B cell (primary cell): ENCODE data around the gene XRRA1. TPM values are rescaled to one million over a fixed set of nuclear protein-coding genes. Genes with fewer than 3 reads are reported as not detected.

Experiments
- ATAC-seq: fragments of 200-7000 bp; cut with Tn5 transposase; one replicate; pipeline ENCODE4 v1.10.0; 2021; ENCODE audit warnings: low read depth, mild to moderate bottlenecking, moderate number of reproducible peaks, moderate library complexity
- CTCF ChIA-PET: fragments of 350-600 bp; sonication (Branson Sonifier 250); formaldehyde crosslinking; loops from one replicate; lab custom pipeline; 2021; ENCODE audit warnings: antibody characterized with exemption, inconsistent platforms; lab: Charles Lee
- POLR2A ChIA-PET: fragments of 350-600 bp; sonication (Branson Sonifier 250); formaldehyde crosslinking; loops from one replicate; lab custom pipeline; 2021; ENCODE audit warnings: antibody characterized with exemption; lab: Charles Lee
- DNase-seq: peaks from one replicate; pipeline ENCODE4 v3.0.0; 2013
- H2AFZ ChIP-seq: 2 replicates; pipeline ENCODE4 v1.6.1; 2012; ENCODE audit warnings: mild to moderate bottlenecking, low read depth, low read length; ENCODE audit not compliant: insufficient read depth, poor library complexity, severe bottlenecking
- H3K27ac ChIP-seq, 2 donors: 1 replicate in 1 of 2; 2 replicates in 1 of 2; pipeline ENCODE4 v1.5.1; 2012 to 2013; ENCODE audit warnings: low read length in 2 of 2, mild to moderate bottlenecking in 2 of 2, moderate library complexity in 1 of 2
- H3K27me3 ChIP-seq, 4 experiments: fragments of 200-600 bp in 1 of 4; sonication (generic) in 1 of 4; replicated peaks in 1 of 4; 1 replicate in 2 of 4; 2 replicates in 2 of 4; pipeline versions ENCODE4 v1.6.1 to v1.7.0; 2013 to 2016; ENCODE audit warnings: low read length in 3 of 4, mild to moderate bottlenecking in 2 of 4, mixed read lengths in 1 of 4, moderate library complexity in 1 of 4; ENCODE audit not compliant: insufficient read depth in 4 of 4, control insufficient read depth in 3 of 4; ENCODE audit errors: control extremely low read depth in 1 of 4
- H3K36me3 ChIP-seq, 2 experiments: replicated peaks in 1 of 2; 1 replicate in 1 of 2; 2 replicates in 1 of 2; pipeline versions ENCODE4 v1.6.1 to v1.7.1; 2013; ENCODE audit warnings: low read length in 1 of 2; ENCODE audit not compliant: insufficient read depth in 2 of 2, control insufficient read depth in 1 of 2; ENCODE audit errors: control extremely low read depth in 1 of 2, extremely low read depth in 1 of 2
- H3K4me1 ChIP-seq, 2 donors: fragments of 200-600 bp in 1 of 2; sonication (generic) in 1 of 2; 1 replicate in 1 of 2; 2 replicates in 1 of 2; pipeline versions ENCODE4 v1.5.1 to v1.6.1; 2013 to 2017; ENCODE audit warnings: low read length in 2 of 2; ENCODE audit not compliant: control insufficient read depth in 2 of 2, insufficient read depth in 2 of 2
- H3K4me2 ChIP-seq: replicated peaks from 2 replicates; pipeline ENCODE3; 2012; ENCODE audit warnings: mild to moderate bottlenecking, low read depth, low read length; ENCODE audit not compliant: poor library complexity, severe bottlenecking
- H3K4me3 ChIP-seq, 5 experiments: fragments of 200-600 bp in 1 of 5; sonication (generic) in 1 of 5; 1 replicate in 3 of 5; 2 replicates in 2 of 5; pipeline versions ENCODE4 v1.5.1 to v1.7.0; 2011 to 2016; ENCODE audit warnings: low read length in 4 of 5, mild to moderate bottlenecking in 4 of 5, low read depth in 2 of 5, control low read depth in 1 of 5, moderate library complexity in 1 of 5; ENCODE audit not compliant: insufficient read depth in 1 of 5; ENCODE audit errors: control extremely low read depth in 1 of 5, extremely low read depth in 1 of 5
- H3K79me2 ChIP-seq: fragments of 200-600 bp; sonication (generic); one replicate; pipeline ENCODE4 v1.6.0; 2016; ENCODE audit warnings: low read length; ENCODE audit not compliant: control insufficient read depth, insufficient read depth
- H3K9ac ChIP-seq: fragments of 200-600 bp; sonication (generic); 2 replicates; pipeline ENCODE4 v1.6.1; 2017; ENCODE audit warnings: mild to moderate bottlenecking, low read length, moderate library complexity
- H3K9me3 ChIP-seq, 3 donors: one replicate each; pipeline versions ENCODE4 v1.6.1 to v1.7.1; 2013; ENCODE audit warnings: low read length in 2 of 3; ENCODE audit not compliant: control insufficient read depth in 2 of 3, insufficient read depth in 1 of 3; ENCODE audit errors: control extremely low read depth in 1 of 3
- H4K20me1 ChIP-seq: 2 replicates; pipeline ENCODE4 v1.6.0; 2012; ENCODE audit warnings: mild to moderate bottlenecking, low read length; ENCODE audit not compliant: insufficient read depth, control insufficient read depth, poor library complexity, severe bottlenecking
- H3K27ac Mint-ChIP-seq: one replicate; pipeline ENCODE4 v1.8.0; 2021; ENCODE audit warnings: mixed read lengths
- H3K27me3 Mint-ChIP-seq: one replicate; pipeline ENCODE4 v1.8.0; 2021; ENCODE audit warnings: mixed read lengths
- H3K4me1 Mint-ChIP-seq: one replicate; pipeline ENCODE4 v1.8.0; 2021; ENCODE audit warnings: mixed read lengths
- H3K4me3 Mint-ChIP-seq: one replicate; pipeline ENCODE4 v1.8.0; 2021; ENCODE audit warnings: mixed read lengths
- H3K9me3 Mint-ChIP-seq: one replicate; pipeline ENCODE4 v1.8.0; 2022; ENCODE audit warnings: mixed read lengths; ENCODE audit not compliant: insufficient read depth
- CTCF ChIP-seq: fragments of 200-600 bp; IDR thresholded peaks from one replicate; pipeline ENCODE4 v1.8.0; 2022; ENCODE audit warnings: antibody characterized with exemption, mild to moderate bottlenecking
- EZH2 ChIP-seq: IDR thresholded peaks from 2 replicates; pipeline ENCODE4 v1.6.1; 2012; ENCODE audit warnings: borderline replicate concordance, low read depth, mild to moderate bottlenecking, moderate library complexity, low read length; ENCODE audit not compliant: insufficient read depth, poor library complexity, severe bottlenecking
- WGBS: methylation state at CpG from one replicate; pipeline ENCODE4 v1.1.5; 2013; ENCODE audit warnings: missing lambda C conversion rate; ENCODE audit not compliant: insufficient coverage; 5-methylcytosine and 5-hydroxymethylcytosine counted together
- intact Hi-C: fragments of 100-400 bp; cut with micrococcal nuclease; formaldehyde crosslinking; loops from one replicate; pipeline ENCODE4 v1.10.0; 2022
- polyA plus RNA-seq: library from polyadenylated mRNA; depleted of rRNA; stranded (reverse); fragments of >200 nt; gene quantifications from 2 replicates; pipeline ENCODE4 v1.2.3, GENCODE V29; 2012
- total RNA-seq, 2 donors: library from RNA; stranded (reverse); fragments of 120-200 nt in 1 of 2; gene quantifications; 1 replicate in 1 of 2; 2 replicates in 1 of 2; pipeline versions ENCODE4 v1.2.3 to v1.2.4, GENCODE V29; 2013 to 2022

XRRA1 gene
- total and polyA plus RNA-seq, 2 donors (not counting 1 experiment from before 2014, with no cell fraction given): 6.9 to 80.8 TPM

GRCh38 chr11:74989260-74989638 lies 40.4 kb upstream of the XRRA1 start:
- Histone ChIP-seq H4K20me1 (no peaks in the 10 kb centered on the region), H3K27me3 (no peaks in the 10 kb centered on the region), H3K27ac (peak overlapping the region; percentile 67 to 93), H3K36me3 (peaks cover 1 to 3% of the 10 kb centered on the region in 2 experiments), H3K4me1 (peaks cover 12 to 28% of the 10 kb centered on the region in 2 donors), H3K9ac (peak overlapping the region; percentile 99), H2AFZ (peak overlapping the region; percentile 98), H3K79me2 (peaks cover 18% of the 10 kb centered on the region), H3K9me3 (no peaks in the 10 kb centered on the region), H3K4me3 (peak overlapping the region; percentile 66 to 99 (median 88)), H3K4me2 (peak overlapping the region; percentile 99)
- H3K9me3 Mint-ChIP-seq: no peaks in the 10 kb centered on the region
- peak; percentile 1 for ATAC-seq
- 3% methylated on average over 5 of the region's 8 CpGs for WGBS
- peak overlapping the region; percentile 82 for H3K27ac Mint-ChIP-seq
- TF ChIP-seq EZH2: no peak
- intact Hi-C loops: loop anchor here (5.0 kb wide), 1 partner anchor 1393 kb away; the partner anchor contains the start of genes GVQW3 and THAP12
- ChIA-PET CTCF (interaction anchor here (0.7 to 1.1 kb wide), 3 partner anchors 13 to 61 kb away, joined by 3 to 4 read pairs (median 4); no protein-coding TSS in a partner anchor), POLR2A (interaction anchor here (1.3 kb wide), 1 partner anchor 39 kb away, joined by 3 read pairs; no protein-coding TSS in a partner anchor)
- no peak for DNase-seq
- peak overlapping the region; percentile 95 for H3K4me3 Mint-ChIP-seq
- H3K27me3 Mint-ChIP-seq: no peaks in the 10 kb centered on the region
- H3K4me1 Mint-ChIP-seq: peaks cover 40% of the 10 kb centered on the region

GRCh38 chr11:74988541-74989259 lies 39.8 kb upstream of the XRRA1 start, which contains the start of gene NEU3:
Gene NEU3 (plus strand): TSS chr11:74988933. CDS start chr11:74989061, 128 bp downstream.
- CTCF ChIA-PET: interaction anchor here (0.7 to 1.1 kb wide), 2 partner anchors 58 to 60 kb away, joined by 4 read pairs; no protein-coding TSS in a partner anchor
- peak within 1 kb of the TSS; percentile 98 for H2AFZ ChIP-seq

More at GRCh38 chr11:74988541-74989259, 39.8 kb upstream of the XRRA1 start, which contains the start of gene NEU3:
- intact Hi-C loops: loop anchor here (1.0 to 5.0 kb wide), 2 partner anchors 39 to 1394 kb away; partner anchors contain the start of genes GVQW3, SPCS2, THAP12 and XRRA1
- Histone ChIP-seq H3K9me3 (no peaks in the 10 kb centered on the region), H3K36me3 (peaks cover 0 to 1% of the 10 kb centered on the region in 2 experiments), H3K79me2 (peaks cover 18% of the 10 kb centered on the region), H3K4me1 (peaks cover 12 to 28% of the 10 kb centered on the region in 2 donors), H4K20me1 (no peaks in the 10 kb centered on the region), H3K27ac (peak within 1 kb of the TSS; percentile 67 to 93), H3K4me2 (peak within 1 kb of the TSS; percentile 99), H3K27me3 (no peaks in the 10 kb centered on the region), H3K4me3 (peak within 1 kb of the TSS; percentile 66 to 99 (median 88)), H3K9ac (peak within 1 kb of the TSS; percentile 99)
- H3K27me3 Mint-ChIP-seq: no peaks in the 10 kb centered on the region
- H3K27ac Mint-ChIP-seq: peak within 1 kb of the TSS; percentile 82
- WGBS: under 1% methylated on average over 46 of the region's 46 CpGs
- ATAC-seq (peak; percentile 98), DNase-seq (peak; percentile 88)
- TF ChIP-seq EZH2: no peak
- no peak for TF ChIP-seq CTCF
- H3K9me3 Mint-ChIP-seq: no peaks in the 10 kb centered on the region
- POLR2A ChIA-PET: interaction anchor here (0.7 to 1.3 kb wide), 2 partner anchors 38 to 40 kb away, joined by 3 to 4 read pairs; partner anchors contain the start of genes SPCS2 and XRRA1
- H3K4me1 Mint-ChIP-seq: peaks cover 40% of the 10 kb centered on the region
- H3K4me3 Mint-ChIP-seq: peak within 1 kb of the TSS; percentile 95
